HG02798 (cell line): Measurements from ENCODE around the gene STAM.

Experiments
- ATAC-seq: cut with Tn5 transposase; IDR thresholded peaks from one replicate; pipeline ENCODE4 v1.9.1; 2021; ENCODE audit warnings: mild to moderate bottlenecking; ENCODE audit not compliant: unreplicated experiment, poor library complexity

The STAM gene

DNA sequence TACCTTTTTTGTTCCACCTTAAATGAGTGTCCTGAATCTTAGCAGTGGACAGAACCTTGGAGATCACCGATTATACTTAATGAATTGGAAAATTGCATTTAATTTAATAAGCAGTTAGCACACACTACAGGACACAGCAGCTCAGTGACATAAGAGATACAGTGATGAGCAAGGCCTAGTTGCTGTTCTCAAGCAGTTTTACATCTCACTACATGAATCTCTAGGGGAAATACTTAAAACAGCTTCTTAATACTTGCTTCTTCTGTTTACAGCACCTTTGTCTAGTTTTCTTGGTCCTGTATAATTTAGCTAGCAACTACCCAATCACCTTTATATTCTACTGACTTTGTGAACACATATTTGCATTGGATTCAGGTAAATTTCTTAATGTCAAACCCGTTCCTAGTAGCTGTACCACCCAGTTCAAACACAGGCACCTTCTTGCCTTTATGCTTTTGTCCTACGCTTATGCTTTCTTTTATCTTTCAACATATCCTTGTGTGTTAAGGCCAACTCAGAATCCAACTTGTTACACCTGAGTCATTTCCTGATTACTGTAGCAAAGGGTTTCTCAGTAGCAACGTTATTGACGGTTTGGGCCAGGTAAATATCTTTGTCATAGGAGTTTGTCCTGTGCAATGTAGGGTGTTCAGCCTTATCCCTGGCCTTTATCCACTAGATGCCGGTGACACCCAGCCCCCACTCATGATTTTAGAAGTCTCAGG, 1.8 kb downstream of the STAM start:
- ATAC-seq: no peak

DNA sequence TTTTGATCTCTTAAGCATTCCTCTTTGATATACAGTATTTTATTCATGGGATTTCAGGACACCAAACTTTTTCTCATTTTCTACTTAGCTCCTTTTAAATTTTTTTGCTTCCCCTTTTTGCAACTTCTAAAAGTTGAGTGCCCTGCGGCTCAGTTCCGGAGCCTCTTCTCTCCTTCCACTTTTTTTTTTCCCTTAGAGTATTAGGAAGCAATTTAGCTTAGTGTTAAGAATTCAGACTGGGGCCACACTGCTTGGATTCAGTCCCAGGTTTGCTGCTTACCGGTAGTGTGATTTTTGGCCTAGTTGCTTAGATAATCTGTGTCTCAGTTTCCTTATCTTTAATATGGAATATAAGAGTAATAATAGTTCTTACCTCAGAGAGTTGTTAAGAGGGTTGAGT, 3.4 kb downstream of the STAM start:
- no peak for ATAC-seq

- no peak for ATAC-seq
Observed at GRCh38 chr10:17648243-17649035, 4.5 kb downstream of the STAM start.

GRCh38 chr10:17649052-17649451, 5.1 kb downstream of the STAM start:
- no peak for ATAC-seq

DNA sequence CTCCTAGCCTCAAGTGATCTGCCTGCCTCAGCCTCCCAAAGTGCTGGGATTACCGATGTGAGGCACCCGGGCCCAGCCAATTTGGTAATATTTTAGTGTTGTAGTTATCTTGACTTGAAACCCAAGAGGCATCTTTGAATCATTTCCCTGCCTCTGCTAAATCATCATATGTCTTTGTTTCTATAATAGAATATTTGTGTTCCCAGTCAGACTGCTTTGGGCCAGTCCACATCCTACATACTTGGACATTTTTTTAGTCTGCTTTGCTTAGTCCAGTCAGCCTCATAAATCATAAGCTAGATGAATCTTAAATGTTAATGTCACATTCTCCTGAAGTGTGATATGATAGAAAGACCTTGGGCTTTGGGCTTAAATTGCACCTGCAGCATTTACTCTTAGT, 5.9 kb downstream of the STAM start:
- no peak for ATAC-seq

- ATAC-seq: no peak
Observed at GRCh38 chr10:17650416-17650815, 6.5 kb downstream of the STAM start.

- no peak for ATAC-seq
Observed at GRCh38 chr10:17651896-17652295, 7.9 kb downstream of the STAM start.

DNA sequence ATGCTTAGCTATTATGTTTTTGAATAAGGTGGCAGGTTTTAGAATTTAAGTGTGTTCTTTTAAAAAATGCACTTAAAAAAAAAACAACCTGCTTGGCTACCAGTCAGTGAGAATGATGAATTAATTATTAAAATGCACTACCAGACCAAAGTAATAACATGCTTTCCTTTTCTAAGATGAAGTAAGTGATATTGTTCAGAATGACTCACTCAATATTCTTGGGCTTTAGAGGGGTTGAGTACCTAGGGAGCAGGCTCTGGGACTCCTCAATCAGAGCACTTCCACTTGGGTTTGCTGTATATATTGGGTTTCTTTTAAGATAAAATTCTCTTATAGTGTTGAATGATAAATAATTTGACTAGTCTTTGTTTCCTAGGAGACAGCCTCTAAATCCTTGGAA, 8.6 kb downstream of the STAM start:
- no peak for ATAC-seq

GRCh38 chr10:17655009-17655408, 11.1 kb downstream of the STAM start:
- ATAC-seq: peak; percentile 25

DNA sequence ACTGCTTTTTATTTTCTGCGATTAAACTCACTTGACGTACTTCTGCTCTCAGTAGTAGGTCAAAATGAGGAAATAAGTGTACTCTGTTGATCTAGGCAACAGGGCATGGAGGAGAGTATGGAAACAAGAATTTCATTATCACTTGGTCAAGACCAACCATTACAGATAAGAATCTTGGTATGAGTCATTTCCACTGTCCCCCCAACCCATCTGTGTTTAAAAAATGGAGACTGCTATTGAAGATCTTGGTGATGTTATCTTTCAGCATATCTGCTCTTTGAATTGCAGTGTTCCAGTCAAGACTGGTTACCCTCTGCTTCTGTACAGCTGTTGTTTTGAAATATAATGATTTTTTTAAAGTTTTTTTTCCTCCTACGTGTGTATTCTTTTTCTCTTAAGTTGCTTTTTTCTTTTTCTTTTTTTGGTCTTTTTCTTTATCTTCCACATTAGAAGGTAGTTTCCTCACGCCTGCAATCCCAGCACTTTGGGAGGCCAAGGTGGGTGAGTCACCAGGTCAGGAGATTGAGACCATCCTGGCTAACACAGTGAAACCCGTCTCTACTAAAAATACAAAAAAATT, 11.7 kb downstream of the STAM start:
- peak; percentile 89 for ATAC-seq

DNA sequence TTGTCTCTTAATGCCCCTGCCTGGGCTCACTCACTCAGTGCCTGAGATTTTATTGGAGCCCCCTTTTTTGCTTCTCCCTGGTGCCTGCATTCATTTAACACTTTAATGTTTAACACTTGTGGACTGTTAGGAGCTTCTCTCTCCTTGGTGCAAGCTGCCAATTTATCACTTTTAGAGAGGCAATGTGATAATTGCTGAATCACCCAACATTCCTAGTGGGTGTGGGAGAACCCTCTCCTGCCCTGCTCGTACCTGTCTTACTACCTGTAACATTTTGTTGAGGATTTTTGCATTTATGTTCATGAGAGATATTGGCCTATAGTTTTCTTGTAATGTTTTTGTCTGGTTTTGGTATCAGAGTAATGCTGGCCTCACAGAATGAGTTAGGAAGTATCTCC, 13.2 kb downstream of the STAM start:
- ATAC-seq: no peak

GRCh38 chr10:17659365-17659764, 15.4 kb downstream of the STAM start:
- ATAC-seq: no peak

DNA sequence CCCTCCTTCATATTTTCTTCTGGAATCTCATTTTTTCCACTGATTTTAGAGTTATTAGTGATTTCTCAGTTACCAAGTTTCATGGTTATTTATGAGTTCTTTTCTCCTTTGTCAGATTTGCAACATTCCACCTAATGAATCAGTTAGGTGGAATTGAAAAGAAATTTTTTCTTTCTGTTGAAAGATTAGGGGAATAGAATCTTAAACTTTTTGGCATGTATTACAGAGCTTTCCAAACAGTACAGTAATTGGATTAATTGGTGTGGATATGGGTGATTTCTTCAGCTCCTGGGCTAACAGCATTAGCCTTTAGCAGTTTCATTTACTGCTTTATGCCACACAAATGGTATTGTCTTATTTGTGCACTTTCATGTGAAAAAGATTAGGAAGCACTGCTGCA, 17.0 kb downstream of the STAM start:
- ATAC-seq: no peak

DNA sequence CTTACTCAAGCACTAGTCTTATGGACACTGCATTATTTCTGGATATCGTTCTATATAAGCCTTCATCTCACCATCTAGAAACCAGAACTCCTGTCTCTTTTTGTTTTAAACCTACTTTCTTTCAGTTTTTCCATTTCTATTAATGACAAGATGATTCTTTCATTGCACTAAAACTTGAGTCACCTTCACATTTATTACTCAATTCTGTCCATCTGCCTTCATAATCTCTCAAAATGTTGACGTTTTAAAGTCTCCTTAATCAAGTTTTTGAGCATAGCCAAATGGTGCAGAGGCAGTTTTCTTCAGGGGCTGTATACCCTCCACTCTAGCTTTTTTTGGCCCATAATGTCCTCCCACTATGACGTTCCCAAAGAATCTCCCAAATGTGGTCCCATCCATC, 17.6 kb downstream of the STAM start:
- no peak for ATAC-seq

DNA sequence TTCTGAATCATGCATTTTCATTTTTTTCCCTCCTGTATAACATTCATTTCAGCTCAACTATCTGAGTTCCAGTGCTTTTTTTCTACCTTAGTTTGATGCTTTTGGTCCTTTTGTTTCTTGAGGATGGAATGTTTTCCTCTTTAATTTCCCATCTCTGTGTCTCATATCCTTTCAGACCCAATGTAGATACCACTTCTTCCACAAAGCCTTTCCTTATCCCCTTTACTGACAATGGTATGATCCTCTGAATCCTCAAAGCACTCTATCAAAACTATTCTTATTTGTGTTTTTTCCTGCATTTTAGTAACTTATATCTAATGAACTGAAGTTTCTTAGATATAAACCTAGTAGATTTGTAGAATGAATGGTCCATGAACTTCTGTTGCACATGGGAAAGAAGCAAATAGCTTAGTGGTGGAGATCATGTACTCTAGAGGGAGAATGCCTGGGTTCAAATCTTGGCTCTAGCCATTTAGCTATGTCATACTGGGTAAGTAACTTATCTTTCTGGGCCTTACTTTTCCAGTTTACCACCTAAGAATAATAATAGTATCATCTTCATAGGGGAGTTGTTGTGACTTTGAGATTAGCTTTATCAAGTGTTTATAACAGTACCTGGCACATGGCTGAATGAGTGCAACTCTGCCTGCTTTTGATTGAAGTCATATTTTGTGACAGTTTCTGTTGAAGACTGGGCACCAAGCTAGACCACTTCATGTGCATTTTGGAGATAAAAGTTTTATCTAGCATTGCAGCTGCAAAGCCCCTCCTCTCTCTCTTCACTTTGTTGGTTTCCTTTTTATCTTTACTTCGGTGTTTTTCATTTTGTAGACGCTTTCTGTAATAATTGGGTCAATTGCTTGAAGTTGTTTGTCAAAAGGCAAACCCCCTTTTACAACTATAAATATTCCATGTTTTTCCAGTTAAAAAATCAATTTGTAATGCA, 18.5 kb downstream of the STAM start:
- ATAC-seq: no peak

GRCh38 chr10:17663450-17663849, 19.5 kb downstream of the STAM start:
- no peak for ATAC-seq

DNA sequence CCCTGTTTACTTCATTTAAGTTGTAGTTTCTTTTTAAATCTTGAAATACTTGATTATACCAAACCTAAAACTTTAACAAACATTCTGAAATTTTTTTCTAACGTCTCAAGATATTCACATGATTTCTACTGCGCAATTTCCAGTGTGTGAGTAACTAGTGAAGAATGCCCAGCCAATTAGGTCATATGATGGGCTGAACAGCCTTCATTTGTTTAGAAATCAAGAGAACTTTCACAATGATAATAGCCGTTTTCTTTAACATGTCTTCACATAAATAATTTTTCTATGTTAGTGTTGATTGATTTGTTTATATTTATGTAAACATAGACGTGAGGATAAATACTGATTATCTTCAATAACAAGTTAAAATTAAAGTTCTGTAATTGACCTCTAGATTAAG, 21.8 kb downstream of the STAM start:
- no peak for ATAC-seq

DNA sequence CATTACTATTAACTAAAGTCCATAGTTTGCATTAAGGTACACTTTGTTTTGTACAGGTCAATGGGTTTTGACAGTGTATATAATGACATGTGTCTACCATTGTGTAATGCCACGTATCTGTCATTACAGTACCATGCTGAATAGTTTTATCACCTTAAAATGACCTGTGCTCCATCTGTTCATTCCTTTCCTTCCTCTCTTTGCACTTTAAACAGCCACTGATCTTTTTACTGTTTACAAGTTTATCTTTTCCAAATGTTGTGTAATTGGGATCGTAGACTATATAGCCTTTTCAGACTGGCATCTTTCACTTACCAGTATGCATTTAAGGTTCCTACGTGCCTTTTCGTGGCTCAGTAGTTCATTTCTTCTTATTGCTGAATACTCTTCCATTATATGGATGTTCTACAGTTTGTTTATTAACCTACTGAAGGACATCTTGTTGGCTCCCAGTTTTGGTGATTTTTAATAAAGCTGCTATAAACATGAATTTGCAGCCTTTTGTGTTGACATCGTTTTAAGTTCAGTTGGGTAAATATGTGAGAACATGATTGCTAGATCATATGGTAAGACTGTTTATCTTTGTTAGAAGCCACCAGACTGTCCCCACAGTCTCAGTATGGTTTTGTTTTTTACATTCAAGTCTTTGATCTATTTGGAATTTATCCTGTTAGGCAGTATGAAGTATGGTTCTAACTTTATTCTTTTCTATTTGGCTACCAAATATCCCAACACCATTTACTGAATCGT, 24.7 kb downstream of the STAM start:
- ATAC-seq: peak; percentile 20

GRCh38 chr10:17669185-17669872, 25.4 kb downstream of the STAM start:
- peak; percentile 69 for ATAC-seq
